Nucleus accumbens (tissue), 56 donors: Measurements from ENCODE around the gene PRKG1.

ENCODE experiments used
- DNase-seq, 56 donors: peaks; one replicate each; lab custom pipeline; 2025; lab: John Stamatoyannopoulos, UW

PRKG1 gene

GRCh38 chr10:51469686-51470085 is 395.4 kb downstream of the PRKG1 start:
- DNase-seq = no peak

- no peak for DNase-seq
Measured at GRCh38 chr10:51471271-51471670, 397.0 kb downstream of the PRKG1 start.

- DNase-seq = no peak
Measured at GRCh38 chr10:51472154-51472553, 397.9 kb downstream of the PRKG1 start.

GRCh38 chr10:51479711-51480110 is 405.4 kb downstream of the PRKG1 start:
- DNase-seq = no peak

GRCh38 chr10:51485668-51486067 is 411.4 kb downstream of the PRKG1 start:
- DNase-seq = no peak

- DNase-seq = no peak
Measured at GRCh38 chr10:51487576-51487975, 413.3 kb downstream of the PRKG1 start.

GRCh38 chr10:51488766-51489408 is 414.6 kb downstream of the PRKG1 start:
- no peak for DNase-seq

- no peak for DNase-seq
Measured at GRCh38 chr10:51498424-51498823, 424.1 kb downstream of the PRKG1 start.

GRCh38 chr10:51501396-51501795 is 427.1 kb downstream of the PRKG1 start:
- DNase-seq = peak in 1 of 56 donors; percentile 1

- DNase-seq = no peak
Measured at GRCh38 chr10:51502124-51502523, 427.8 kb downstream of the PRKG1 start.

- DNase-seq = no peak
Measured at GRCh38 chr10:51503378-51503777, 429.1 kb downstream of the PRKG1 start.

- no peak for DNase-seq
Measured at GRCh38 chr10:51507476-51507875, 433.2 kb downstream of the PRKG1 start.

- DNase-seq = no peak
Measured at GRCh38 chr10:51508156-51508555, 433.9 kb downstream of the PRKG1 start.

GRCh38 chr10:51510231-51510630 is 435.9 kb downstream of the PRKG1 start:
- no peak for DNase-seq

GRCh38 chr10:51521605-51522004 is 447.3 kb downstream of the PRKG1 start:
- DNase-seq = no peak

- DNase-seq = no peak
Measured at GRCh38 chr10:51522858-51523257, 448.6 kb downstream of the PRKG1 start.

GRCh38 chr10:51523440-51523839 is 449.2 kb downstream of the PRKG1 start:
- no peak for DNase-seq

- DNase-seq = no peak
Measured at GRCh38 chr10:51524041-51524440, 449.8 kb downstream of the PRKG1 start.

- no peak for DNase-seq
Measured at GRCh38 chr10:51527522-51528219, 453.4 kb downstream of the PRKG1 start.

- DNase-seq = no peak
Measured at GRCh38 chr10:51528527-51528926, 454.2 kb downstream of the PRKG1 start.

GRCh38 chr10:51530541-51530940 is 456.3 kb downstream of the PRKG1 start:
- no peak for DNase-seq

GRCh38 chr10:51532044-51532443 is 457.8 kb downstream of the PRKG1 start:
- no peak for DNase-seq
